GM12878 (cell line): ENCODE data around the gene SCP2D1. TPM values are rescaled to one million over a fixed set of nuclear protein-coding genes. Genes with fewer than 3 reads are reported as not detected.

Experiments
- ATAC-seq: fragments of 200-7000 bp; cut with Tn5 transposase; 3 replicates; pipeline ENCODE4 v1.9.1; 2020; ENCODE audit warnings: mild to moderate bottlenecking, moderate library complexity
- BruUV-seq: library from RNA; stranded (reverse); fragments of 400-500 nt; replicated peaks from 2 replicates; lab custom pipeline; 2021; lab: Mats Ljungman, UMichigan
- CTCF ChIA-PET: fragments of 300-600 bp; sonication (Branson Sonifier 250); formaldehyde crosslinking; extraction: SDS; loops from one replicate; lab custom pipeline; 2021; ENCODE audit warnings: inconsistent platforms; lab: Yijun Ruan, JAX
- POLR2A ChIA-PET: fragments of 350-600 bp; formaldehyde crosslinking; extraction: SDS; loops from one replicate; lab custom pipeline; 2021; ENCODE audit warnings: inconsistent platforms; lab: Charles Lee
- RAD21 ChIA-PET: fragments of 300-600 bp; sonication (Branson Sonifier 250); formaldehyde crosslinking; loops from one replicate; lab custom pipeline; 2023; ENCODE audit warnings: antibody characterized with exemption; ENCODE audit not compliant: unreplicated experiment; lab: Charles Lee
- SMC1A ChIA-PET: fragments of 300-600 bp; sonication (Branson Sonifier 250); formaldehyde crosslinking; loops from one replicate; lab custom pipeline; 2023; ENCODE audit not compliant: unreplicated experiment, uncharacterized antibody; lab: Charles Lee
- DNase-seq: peaks from one replicate; pipeline ENCODE4 v3.0.0-alpha.2; 2011; ENCODE audit warnings: low read depth, low spot score
- FAIRE-seq: peaks from 3 replicates; lab custom pipeline; 2011; peaks lifted over from hg19 to GRCh38; lab: Jason Lieb, UNC
- H2AFZ ChIP-seq: 2 replicates; pipeline ENCODE4 v1.6.0; 2011; ENCODE audit warnings: low read depth, low read length, control low read depth; ENCODE audit not compliant: control insufficient read depth
- H3K27ac ChIP-seq: 2 replicates; pipeline ENCODE4 v1.5.1; 2011; ENCODE audit warnings: control low read depth; ENCODE audit not compliant: control insufficient read depth, insufficient read depth
- H3K27me3 ChIP-seq, 2 experiments: replicated peaks in 1 of 2; 2 replicates each; pipeline versions ENCODE4 v1.6.0 to v1.6.1; 2011; ENCODE audit warnings: low read length in 1 of 2; ENCODE audit not compliant: control insufficient read depth in 2 of 2, insufficient read depth in 2 of 2
- H3K36me3 ChIP-seq, 2 experiments: 2 replicates each; pipeline ENCODE4 v1.5.1; 2011; ENCODE audit warnings: low read length in 1 of 2; ENCODE audit not compliant: control insufficient read depth in 2 of 2, insufficient read depth in 2 of 2
- H3K4me1 ChIP-seq: 2 replicates; pipeline ENCODE4 v1.6.1; 2011; ENCODE audit warnings: mild to moderate bottlenecking, low read length, moderate library complexity, mixed read lengths; ENCODE audit not compliant: control insufficient read depth, insufficient read depth
- H3K4me2 ChIP-seq: 2 replicates; pipeline ENCODE4 v1.6.0; 2011; ENCODE audit warnings: control low read depth; ENCODE audit not compliant: control insufficient read depth, insufficient read depth
- H3K4me3 ChIP-seq: fragments of 200-600 bp; sonication (generic); 2 replicates; pipeline ENCODE4 v1.5.1; 2016
- H3K79me2 ChIP-seq: 2 replicates; pipeline ENCODE4 v1.6.0; 2011; ENCODE audit warnings: low read length; ENCODE audit not compliant: control insufficient read depth, insufficient read depth
- H3K9ac ChIP-seq: 2 replicates; pipeline ENCODE4 v1.8.0; 2011; ENCODE audit warnings: low read length, control low read depth, mixed read lengths; ENCODE audit not compliant: control insufficient read depth, insufficient read depth
- H3K9me3 ChIP-seq: replicated peaks from 3 replicates; pipeline ENCODE4 v1.5.1; 2011; ENCODE audit warnings: mild to moderate bottlenecking, low read length; ENCODE audit not compliant: control insufficient read depth, insufficient read depth
- H4K20me1 ChIP-seq: 2 replicates; pipeline ENCODE4 v1.6.0; 2011; ENCODE audit not compliant: control insufficient read depth, insufficient read depth
- E2F4 ChIP-seq: IDR thresholded peaks from 2 replicates; pipeline ENCODE4 v1.6.1; 2012; ENCODE audit warnings: low read depth, low read length, improper control_type of control experiment
- E4F1 ChIP-seq: fragments of 450-650 bp; IDR thresholded peaks from 2 replicates; pipeline ENCODE4 v1.6.1; 2018; ENCODE audit warnings: borderline replicate concordance, mild to moderate bottlenecking; ENCODE audit not compliant: partially characterized antibody
- EP300 ChIP-seq, 2 experiments: fragments of 150-350 bp in 1 of 2; IDR thresholded peaks; 2 replicates each; pipeline ENCODE4 v1.6.1; 2011 to 2012; ENCODE audit warnings: low read depth in 2 of 2, low read length in 2 of 2, borderline replicate concordance in 1 of 2, improper control_type of control experiment in 1 of 2, inconsistent platforms in 1 of 2; ENCODE audit not compliant: control insufficient read depth in 1 of 2
- IKZF1 ChIP-seq: fragments of 450-650 bp; conservative IDR thresholded peaks from 2 replicates; pipeline ENCODE4 v1.6.1; 2017; ENCODE audit warnings: antibody characterized with exemption, mild to moderate bottlenecking
- JUND ChIP-seq: IDR thresholded peaks from 2 replicates; pipeline ENCODE4 v1.6.1; 2012; ENCODE audit warnings: low read depth, mild to moderate bottlenecking, low read length, improper control_type of control experiment, moderate library complexity
- MYB ChIP-seq: fragments of 150-350 bp; IDR thresholded peaks from 2 replicates; pipeline ENCODE4 v1.6.1; 2014; ENCODE audit warnings: mild to moderate bottlenecking, low read depth, low read length, borderline replicate concordance
- RAD51 ChIP-seq: fragments of 450-650 bp; IDR thresholded peaks from 2 replicates; pipeline ENCODE4 v1.6.1; 2016; ENCODE audit warnings: moderate library complexity, mild to moderate bottlenecking, inconsistent platforms
- RUNX3 ChIP-seq: IDR thresholded peaks from 2 replicates; pipeline ENCODE4 v1.6.1; 2012; ENCODE audit warnings: low read length, inconsistent platforms
- SREBF1 ChIP-seq: IDR thresholded peaks from 2 replicates; pipeline ENCODE4 v1.6.1; 2012; ENCODE audit warnings: mild to moderate bottlenecking, low read length
- STAT1 ChIP-seq: fragments of 450-650 bp; conservative IDR thresholded peaks from 2 replicates; pipeline ENCODE4 v1.6.1; 2014; ENCODE audit warnings: antibody characterized with exemption, mild to moderate bottlenecking
- STAT3 ChIP-seq: IDR thresholded peaks from 2 replicates; pipeline ENCODE4 v1.6.1; 2011; ENCODE audit warnings: low read depth, low read length, improper control_type of control experiment
- SUZ12 ChIP-seq: fragments of 200-600 bp; sonication (generic); IDR thresholded peaks from one replicate; pipeline ENCODE4 v1.6.1; 2018; ENCODE audit warnings: antibody characterized with exemption, mild to moderate bottlenecking; ENCODE audit not compliant: unreplicated experiment
- TBL1XR1 ChIP-seq: IDR thresholded peaks from 2 replicates; pipeline ENCODE4 v1.6.1; 2012; ENCODE audit warnings: low read depth, low read length, improper control_type of control experiment
- ZNF24 ChIP-seq: fragments of 450-650 bp; IDR thresholded peaks from 2 replicates; pipeline ENCODE4 v1.6.1; 2017; ENCODE audit warnings: antibody characterized with exemption, mild to moderate bottlenecking
- WGBS: methylation state at CpG from one replicate; pipeline ENCODE4 v1.1.6; 2016; ENCODE audit warnings: low lambda C conversion rate; ENCODE audit not compliant: insufficient replicate concordance, insufficient coverage; ENCODE audit errors: missing lambda C conversion rate; 5-methylcytosine and 5-hydroxymethylcytosine counted together
- in situ Hi-C: fragments of 300-500 bp; cut with MboI; formaldehyde crosslinking; loops from 9 replicates; pipeline ENCODE4 v1.14.3; 2018; ENCODE audit warnings: mixed read lengths
- intact Hi-C: fragments of 100-400 bp; cut with micrococcal nuclease; formaldehyde crosslinking; loops from one replicate; pipeline ENCODE4 v1.14.2; 2022; ENCODE audit not compliant: unreplicated experiment
- polyA plus RNA-seq, 11 experiments: library from polyadenylated mRNA; depleted of rRNA in 4 of 11; unstranded in 6 of 11; stranded (reverse) in 5 of 11; fragments of >200 nt; fragmentation: Nextera tagmentation in 4 of 11; fragmentation: Illumina TruSeq in 1 of 11; extraction: Ambion mirVana in 4 of 11; extraction: Trizol in 1 of 11; gene quantifications; 1 replicate in 1 of 11; 2 replicates in 10 of 11; pipeline versions ENCODE4 v1.2.1 to v1.2.3, GENCODE V29; 2011 to 2016; ENCODE audit warnings: inconsistent platforms in 2 of 11, missing spikeins in 2 of 11, low read depth in 1 of 11
- total RNA-seq, 4 experiments: library from RNA; depleted of rRNA in 3 of 4; stranded (reverse); fragments of >200 nt in 3 of 4; fragmentation: Illumina TruSeq in 1 of 4; extraction: Trizol in 1 of 4; gene quantifications; 2 replicates each; pipeline versions ENCODE4 v1.2.1 to v1.2.3, GENCODE V29; 2013 to 2021

SCP2D1 gene
- total and polyA plus RNA-seq, 10 of the 15 experiments (the other 5 are each of a cell fraction or from before 2014, with no cell fraction given), result not detected

GRCh38 chr20:18815194-18815942 lies 1.8 kb downstream of the SCP2D1 start:
- in situ Hi-C loops (no loop called here), intact Hi-C loops (no loop called here)
- H3K27ac ChIP-seq, result no peak overlapping the region
- CTCF ChIA-PET, result no interaction called here
- H3K4me2 ChIP-seq, result no peak overlapping the region
- no peak overlapping the region for H3K4me3 ChIP-seq
- 56% methylated on average over 6 of the region's 6 CpGs for WGBS
- RAD21 ChIA-PET, result no interaction called here
- H3K36me3 ChIP-seq, result no peaks in the 10 kb centered on the region
- SMC1A ChIA-PET, result interaction anchor here (1.6 kb wide), 1 partner anchor 97 kb away, joined by 4 read pairs; no protein-coding TSS in a partner anchor
- H3K9me3 ChIP-seq, result no peaks in the 10 kb centered on the region
- ATAC-seq (peak; percentile 31; the same call in 1 of the 3 replicates), FAIRE-seq (no peak)
- no peaks in the 10 kb centered on the region for H4K20me1 ChIP-seq
- TF ChIP-seq STAT1 (no peak), ZNF24 (peak; percentile 88), EP300 (IDR thresholded peaks at IDR 0.05; ENCODE audit: borderline replicate concordance in 1 of 2, control insufficient read depth in 1 of 2, low read depth in 2 of 2, low read length in 2 of 2) (0 out of 4 replicates have a peak, but pooled peaks of 1 of the 2 experiments have one; percentile 16), RUNX3 (peak; percentile 56)
- TF ChIP-seq, all 136 proteins: peak for 3
- Histone ChIP-seq H2AFZ (no peak overlapping the region), H3K27me3 (no peaks in the 10 kb centered on the region), H3K79me2 (no peaks in the 10 kb centered on the region), H3K4me1 (no peaks in the 10 kb centered on the region), H3K9ac (no peak overlapping the region)
- POLR2A ChIA-PET, result no interaction called here
- no TSS peak for BruUV-seq
- DNase-seq, result no peak

- Histone ChIP-seq H3K9ac (no peak overlapping the region), H3K9me3 (no peaks in the 10 kb centered on the region), H4K20me1 (no peaks in the 10 kb centered on the region), H3K36me3 (no peaks in the 10 kb centered on the region), H3K27ac (no peak overlapping the region), H3K79me2 (no peaks in the 10 kb centered on the region), H3K27me3 (no peaks in the 10 kb centered on the region), H3K4me3 (no peak overlapping the region), H3K4me2 (no peak overlapping the region), H2AFZ (no peak overlapping the region), H3K4me1 (no peaks in the 10 kb centered on the region)
- SMC1A ChIA-PET, result no interaction called here
- POLR2A ChIA-PET, result no interaction called here
- CTCF ChIA-PET, result no interaction called here
- ATAC-seq, result no peak
- intact Hi-C loops, result no loop called here
- RAD21 ChIA-PET, result no interaction called here
- no peak for DNase-seq
- FAIRE-seq, result no peak
- 25% methylated on average over 2 of the region's 2 CpGs for WGBS
- BruUV-seq, result no TSS peak
- in situ Hi-C loops, result no loop called here
- TF ChIP-seq E2F4 (no peak), RAD51 (no peak), SUZ12 (no peak), JUND (no peak), E4F1 (no peak), STAT3 (no peak), TBL1XR1 (no peak), MYB (no peak), IKZF1 (no peak), SREBF1 (no peak)
Measured at GRCh38 chr20:18822832-18823231, 9.2 kb downstream of the SCP2D1 start.
